AG08395 (cell line): ENCODE results near the gene MRPL42.
"Not testable (repeated sequence)": the region's sequence is repeated elsewhere in the genome, so short reads cannot be mapped to it uniquely, and the experiment has no call there.

Source experiments
- DNase-seq: peaks from one replicate; pipeline ENCODE4 v3.0.0; 2012; ENCODE audit warnings: mixed read lengths, low spot score

Gene MRPL42

GRCh38 chr12:93467351-93468007, at the start of gene MRPL42:
MRPL42 (plus strand) TSS chr12:93467514; CDS start chr12:93469286, 1,772 bp downstream.
- peak; percentile 89 for DNase-seq

GRCh38 chr12:93417967-93418480, 49.3 kb upstream of the MRPL42 start:
- DNase-seq: no peak

- peak; percentile 53 for DNase-seq
Measured at GRCh38 chr12:93419388-93420034, 47.8 kb upstream of the MRPL42 start.

GRCh38 chr12:93422050-93422449, 45.3 kb upstream of the MRPL42 start:
- no peak for DNase-seq

- DNase-seq: no peak
Measured at GRCh38 chr12:93425736-93426411, 41.4 kb upstream of the MRPL42 start.

GRCh38 chr12:93426412-93426805, 40.9 kb upstream of the MRPL42 start:
- DNase-seq: no peak

- DNase-seq: peak; percentile 35
Measured at GRCh38 chr12:93427779-93428564, 39.3 kb upstream of the MRPL42 start.

GRCh38 chr12:93429448-93429847, 37.9 kb upstream of the MRPL42 start:
- no peak for DNase-seq

- DNase-seq: no peak
Measured at GRCh38 chr12:93429852-93430251, 37.5 kb upstream of the MRPL42 start.

- no peak for DNase-seq
Measured at GRCh38 chr12:93430280-93430679, 37.0 kb upstream of the MRPL42 start.

- not testable (repeated sequence) for DNase-seq
Measured at GRCh38 chr12:93432031-93432430, 35.3 kb upstream of the MRPL42 start.

GRCh38 chr12:93434256-93434865, 33.0 kb upstream of the MRPL42 start:
- DNase-seq: no peak

- DNase-seq: no peak
Measured at GRCh38 chr12:93438266-93439050, 28.9 kb upstream of the MRPL42 start.

- DNase-seq: no peak
Measured at GRCh38 chr12:93440043-93440835, 27.1 kb upstream of the MRPL42 start.

GRCh38 chr12:93441081-93441616, 26.2 kb upstream of the MRPL42 start:
- peak; percentile 26 for DNase-seq

- peak; percentile 95 for DNase-seq
Measured at GRCh38 chr12:93441617-93442410, 25.5 kb upstream of the MRPL42 start, which contains the start of gene UBE2N. UBE2N (minus strand) TSS chr12:93441947; CDS start chr12:93441884, 63 bp downstream.

GRCh38 chr12:93442411-93443340, 24.6 kb upstream of the MRPL42 start:
- peak; percentile 7 for DNase-seq

- no peak for DNase-seq
Measured at GRCh38 chr12:93443576-93443975, 23.7 kb upstream of the MRPL42 start.
